ENCODE results near the gene REEP1. TPM values are rescaled to one million over a fixed set of nuclear protein-coding genes. Genes with fewer than 3 reads are reported as not detected.

The REEP1 gene
- total and polyA plus RNA-seq, 2 of the 4 experiments (the other 2 are of a cell fraction), result under 0.01 to 0.03 TPM

DNA sequence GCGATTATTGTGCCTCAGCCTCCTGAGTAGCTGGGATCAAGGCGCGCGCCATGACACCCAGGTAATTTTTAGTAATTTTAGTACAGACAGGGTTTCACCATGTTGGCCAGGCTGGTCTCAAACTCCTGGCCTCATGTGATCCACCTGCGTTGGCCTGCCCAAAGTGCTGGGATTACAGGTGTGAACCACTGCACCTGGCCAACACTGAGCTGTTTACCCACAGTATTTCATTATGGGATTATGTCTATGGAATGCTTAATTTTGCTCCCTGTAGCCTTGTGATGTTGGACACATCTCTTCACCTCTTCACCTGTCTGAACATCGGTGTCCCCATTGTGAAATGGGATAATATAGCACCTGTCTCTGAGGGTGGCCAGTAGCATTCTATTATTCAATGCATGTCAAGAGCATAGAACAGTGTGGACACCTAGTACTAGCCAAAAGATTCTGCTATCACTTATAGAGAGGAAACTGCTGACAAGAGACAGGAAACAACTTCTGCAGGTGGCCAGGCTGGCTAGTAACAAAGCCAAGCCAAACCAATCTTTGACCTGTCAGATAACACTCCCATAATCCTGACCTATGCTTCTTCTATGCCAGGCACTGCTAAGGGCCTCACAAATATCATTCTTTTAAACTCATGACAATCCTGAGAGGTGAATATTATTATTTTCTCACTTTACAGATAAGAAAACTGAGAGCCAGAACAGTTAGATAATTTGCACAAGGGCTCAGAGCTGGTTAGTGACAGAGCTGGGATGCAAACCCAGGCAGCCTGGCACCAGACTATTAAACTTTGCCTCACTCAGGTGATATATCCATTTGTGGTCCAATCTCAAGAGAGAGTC, 29.4 kb upstream of the REEP1 start:
- Histone ChIP-seq H3K4me1 (ENCODE audit: control insufficient read depth, insufficient read depth, low read length) (0 out of 2 replicates have a peak, but pooled peaks cover 3% of the 10 kb centered on the region), H3K56ac (ENCODE audit: extremely low read depth, insufficient read depth, low read length) (no peak overlapping the region), H2BK15ac (ENCODE audit: low read depth, low read length) (no peak overlapping the region), H2AFZ (replicated peaks; ENCODE audit: low read length, poor library complexity) (no peak overlapping the region), H2AK5ac (ENCODE audit: low read depth, low read length) (no peak overlapping the region), H2BK120ac (ENCODE audit: low read depth, low read length) (no peak overlapping the region), H2BK20ac (ENCODE audit: low read depth, low read length) (no peak overlapping the region), H4K5ac (ENCODE audit: low read depth, low read length) (no peak overlapping the region), H4K91ac (ENCODE audit: insufficient read depth, low read depth, low read length) (no peak overlapping the region), H3K27me3 (ENCODE audit: control insufficient read depth, insufficient read depth, low read length) (peaks cover 4% of the 10 kb centered on the region), H3K27ac (ENCODE audit: insufficient read depth, low read length) (no peak overlapping the region), H2AK9ac (replicated peaks; ENCODE audit: low read depth, low read length, poor library complexity) (no peak overlapping the region), H3K9ac (ENCODE audit: low read depth, low read length) (no peak overlapping the region), H3K4me2 (ENCODE audit: low read depth, low read length) (no peak overlapping the region), H4K8ac (ENCODE audit: low read depth in 2 of 2, low read length in 2 of 2) (no peak overlapping the region), H3K4ac (ENCODE audit: low read depth, low read length) (no peak overlapping the region), H3K4me3 (ENCODE audit: insufficient read depth, low read depth, low read length) (no peak overlapping the region), H2BK5ac (ENCODE audit: low read depth, low read length, poor library complexity, severe bottlenecking) (no peak overlapping the region), H4K20me1 (ENCODE audit: insufficient read depth, low read length) (no peaks in the 10 kb centered on the region), H3K23ac (ENCODE audit: low read depth, low read length) (no peak overlapping the region), H3K79me1 (ENCODE audit: low read depth in 1 of 2, low read length in 2 of 2) (no peaks in the 10 kb centered on the region), H3K18ac (ENCODE audit: low read depth, low read length) (no peak overlapping the region), H3K14ac (replicated peaks; ENCODE audit: low read depth, low read length) (no peak overlapping the region), H3K9me1 (ENCODE audit: insufficient read depth, low read length) (no peaks in the 10 kb centered on the region), H3K36me3 (ENCODE audit: control insufficient read depth, insufficient read depth, low read length) (no peaks in the 10 kb centered on the region), H3K9me3 (ENCODE audit: control insufficient read depth, insufficient read depth, low read length) (peaks cover 3% of the 10 kb centered on the region)
- WGBS, 2 experiments (ENCODE audit: extremely low coverage in 2 of 2, insufficient read length in 1 of 2), result no CpG with 5 or more reads among the region's 6 CpGs
- in situ Hi-C loops (cut with MboI; ENCODE audit: low sequenced_read_pairs), result no loop called here
- ChIA-PET POLR2A (ENCODE audit: unreplicated experiment) (no interaction called here), CTCF (interaction anchor here (0.7 kb wide), 1 partner anchor 69 kb away, joined by 6 read pairs; no protein-coding TSS in a partner anchor)
- dilution Hi-C loops (cut with HindIII; ENCODE audit: low sequenced_read_pairs, unreplicated experiment), result no loop called here
- TF ChIP-seq BHLHE40 (IDR thresholded peaks at IDR 0.05; ENCODE audit: low read depth, low read length) (no peak), RCOR1 (IDR thresholded peaks at IDR 0.05; ENCODE audit: insufficient replicate concordance, low read length) (no peak), POLR2A (IDR thresholded peaks at IDR 0.05; ENCODE audit: low read depth, low read length) (no peak), MAFK (IDR thresholded peaks at IDR 0.05; ENCODE audit: low read depth, low read length) (no peak), FOS (IDR thresholded peaks at IDR 0.05; ENCODE audit: low read depth, low read length) (no peak), MAZ (IDR thresholded peaks at IDR 0.05; ENCODE audit: borderline replicate concordance, low read depth, low read length) (no peak), ELK1 (IDR thresholded peaks at IDR 0.05; ENCODE audit: borderline replicate concordance, low read depth, low read length) (no peak), NFE2L2 (IDR thresholded peaks at IDR 0.05; ENCODE audit: low read depth, low read length) (no peak), RAD21 (IDR thresholded peaks at IDR 0.05; ENCODE audit: low read length) (no peak), CTCF (conservative IDR thresholded peaks at IDR 0.05; ENCODE audit: low read depth, low read length) (no peak)
- TF ChIP-seq, protein P1, sequence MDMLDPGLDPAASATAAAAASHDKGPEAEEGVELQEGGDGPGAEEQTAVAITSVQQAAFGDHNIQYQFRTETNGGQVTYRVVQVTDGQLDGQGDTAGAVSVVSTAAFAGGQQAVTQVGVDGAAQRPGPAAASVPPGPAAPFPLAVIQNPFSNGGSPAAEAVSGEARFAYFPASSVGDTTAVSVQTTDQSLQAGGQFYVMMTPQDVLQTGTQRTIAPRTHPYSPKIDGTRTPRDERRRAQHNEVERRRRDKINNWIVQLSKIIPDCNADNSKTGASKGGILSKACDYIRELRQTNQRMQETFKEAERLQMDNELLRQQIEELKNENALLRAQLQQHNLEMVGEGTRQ (IDR thresholded peaks at IDR 0.05; ENCODE audit: low read depth, low read length), result no peak
- intact Hi-C loops (cut with micrococcal nuclease), result no loop called here
- ATAC-seq (ENCODE audit: low read depth) (no peak), DNase-seq (no peak)
- no TSS peak for BruUV-seq (replicated peaks)

Measured in IMR-90 (cell line).